ENCODE measurements around the gene SF3B3.
"Not testable (repeated sequence)": the region's sequence is repeated elsewhere in the genome, so short reads cannot be mapped to it uniquely, and the experiment has no call there.

Gene SF3B3

GRCh38 chr16:70510216-70510615 lies 13.4 kb upstream of the SF3B3 start:
- no peak for TF ChIP-seq CTCF (IDR thresholded peaks at IDR 0.05; ENCODE audit: extremely low read depth, insufficient read depth, missing control alignments)
- in situ Hi-C loops (cut with MboI; ENCODE audit: low pct_unique_long_range_greater_than_20kb, low sequenced_read_pairs, unreplicated experiment) = no loop called here
- no peak for DNase-seq (ENCODE audit: low spot score)

- no peak for TF ChIP-seq CTCF (IDR thresholded peaks at IDR 0.05; ENCODE audit: extremely low read depth, insufficient read depth, missing control alignments)
- DNase-seq (ENCODE audit: low spot score) = no peak
- in situ Hi-C loops (cut with MboI; ENCODE audit: low pct_unique_long_range_greater_than_20kb, low sequenced_read_pairs, unreplicated experiment) = no loop called here
These were observed 11.8 kb upstream of the SF3B3 start for GRCh38 chr16:70511833-70512232.

GRCh38 chr16:70512456-70512855 lies 11.2 kb upstream of the SF3B3 start:
- no peak for DNase-seq (ENCODE audit: low spot score)
- TF ChIP-seq CTCF (IDR thresholded peaks at IDR 0.05; ENCODE audit: extremely low read depth, insufficient read depth, missing control alignments) = no peak
- in situ Hi-C loops (cut with MboI; ENCODE audit: low pct_unique_long_range_greater_than_20kb, low sequenced_read_pairs, unreplicated experiment) = no loop called here

DNA sequence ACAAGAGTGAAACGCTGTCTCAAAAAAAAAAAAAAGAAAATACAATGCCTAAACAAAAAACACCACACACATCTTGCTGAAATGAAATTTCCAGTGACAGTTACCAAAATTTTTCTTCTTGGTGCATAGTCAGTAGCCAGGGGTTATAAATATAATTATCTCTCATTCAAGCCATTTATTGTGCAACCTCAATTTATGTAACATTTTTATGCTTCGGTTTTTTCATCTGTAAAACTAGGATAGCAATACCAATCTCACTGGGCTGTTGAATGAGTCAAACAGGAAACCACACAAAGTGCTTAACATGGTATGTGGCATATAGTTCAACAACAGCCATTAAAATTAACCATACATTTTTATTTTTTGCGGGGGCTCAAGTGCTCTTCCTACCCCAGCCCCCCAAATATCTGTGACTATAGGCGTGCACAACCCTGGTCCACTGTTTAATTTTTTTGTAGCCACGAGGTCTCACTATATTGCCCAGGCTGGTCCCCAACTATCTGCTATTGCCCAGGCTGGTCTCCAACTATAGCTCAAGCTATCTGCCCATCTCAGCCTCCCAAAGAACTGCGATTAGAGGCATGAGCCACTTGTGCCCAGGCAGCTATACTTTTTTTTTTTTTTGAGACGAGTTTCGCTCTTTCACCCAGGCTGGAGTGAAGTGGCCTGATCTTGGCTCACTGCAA lies 2.9 kb upstream of the SF3B3 start:
- peak; percentile 49 for DNase-seq (ENCODE audit: low spot score)
- in situ Hi-C loops (cut with MboI; ENCODE audit: low pct_unique_long_range_greater_than_20kb, low sequenced_read_pairs, unreplicated experiment) = no loop called here
- no peak for TF ChIP-seq CTCF (IDR thresholded peaks at IDR 0.05; ENCODE audit: extremely low read depth, insufficient read depth, missing control alignments)

- TF ChIP-seq CTCF (IDR thresholded peaks at IDR 0.05; ENCODE audit: extremely low read depth, insufficient read depth, missing control alignments) = no peak
- in situ Hi-C loops (cut with MboI; ENCODE audit: low pct_unique_long_range_greater_than_20kb, low sequenced_read_pairs, unreplicated experiment) = no loop called here
- peak; percentile 24 for DNase-seq (ENCODE audit: low spot score)
These were observed 1.2 kb upstream of the SF3B3 start for GRCh38 chr16:70522216-70523075.

- DNase-seq (ENCODE audit: low spot score) = peak; percentile 87
- in situ Hi-C loops (cut with MboI; ENCODE audit: low pct_unique_long_range_greater_than_20kb, low sequenced_read_pairs, unreplicated experiment) = no loop called here
- no peak for TF ChIP-seq CTCF (IDR thresholded peaks at IDR 0.05; ENCODE audit: extremely low read depth, insufficient read depth, missing control alignments)
These were observed 407 bp upstream of the SF3B3 start, which contains the start of gene COG4 for GRCh38 chr16:70523076-70523742. Gene COG4, minus strand, starts transcription at chr16:70523554. Its CDS starts 11 bp downstream, at chr16:70523543.

GRCh38 chr16:70524399-70524825 lies 796 bp downstream of the SF3B3 start:
- DNase-seq (ENCODE audit: low spot score); in situ Hi-C loops (cut with MboI; ENCODE audit: low pct_unique_long_range_greater_than_20kb, low sequenced_read_pairs, unreplicated experiment): not testable (repeated sequence)
